Astrocyte (in vitro differentiated cells and primary cell): ENCODE measurements around the gene TBC1D10B. TPM values are rescaled to one million over a fixed set of nuclear protein-coding genes. Genes with fewer than 3 reads are reported as not detected.

Source experiments
- DNase-seq: peaks from one replicate; pipeline ENCODE4 v3.0.0-alpha.2; 2010; ENCODE audit warnings: low read depth
- FAIRE-seq: peaks from 2 replicates; lab custom pipeline; 2011; peaks lifted over from hg19 to GRCh38; lab: Jason Lieb, UNC
- H2AFZ ChIP-seq: 2 replicates; pipeline ENCODE4 v1.6.0; 2012; ENCODE audit warnings: low read depth, low read length, inconsistent platforms
- H3K27ac ChIP-seq: 2 replicates; pipeline ENCODE4 v1.5.1; 2011; ENCODE audit warnings: low read depth, low read length, inconsistent platforms
- H3K27me3 ChIP-seq: 2 replicates; pipeline ENCODE4 v1.6.0; 2011; ENCODE audit warnings: low read length, inconsistent platforms; ENCODE audit not compliant: insufficient read depth
- H3K36me3 ChIP-seq: 2 replicates; pipeline ENCODE4 v1.5.1; 2011; ENCODE audit warnings: low read length, inconsistent platforms; ENCODE audit not compliant: insufficient read depth
- H3K4me1 ChIP-seq: 2 replicates; pipeline ENCODE4 v1.5.1; 2011; ENCODE audit warnings: low read length, inconsistent platforms; ENCODE audit not compliant: insufficient read depth
- H3K4me2 ChIP-seq: 2 replicates; pipeline ENCODE4 v1.6.0; 2012; ENCODE audit warnings: low read length, inconsistent platforms
- H3K4me3 ChIP-seq: 2 replicates; pipeline ENCODE4 v1.5.1; 2011; ENCODE audit warnings: low read depth, mild to moderate bottlenecking, low read length, inconsistent platforms; ENCODE audit not compliant: insufficient read depth
- H3K79me2 ChIP-seq: 2 replicates; pipeline ENCODE4 v1.6.0; 2012; ENCODE audit warnings: mild to moderate bottlenecking, low read length, inconsistent platforms; ENCODE audit not compliant: insufficient read depth
- H3K9ac ChIP-seq: 2 replicates; pipeline ENCODE4 v1.6.0; 2012; ENCODE audit warnings: mild to moderate bottlenecking, low read length, inconsistent platforms
- H3K9me3 ChIP-seq: 2 replicates; pipeline ENCODE4 v1.5.1; 2012; ENCODE audit warnings: low read depth, mild to moderate bottlenecking, low read length, inconsistent platforms; ENCODE audit not compliant: insufficient read depth
- H4K20me1 ChIP-seq: 2 replicates; pipeline ENCODE4 v1.6.0; 2012; ENCODE audit warnings: low read length, inconsistent platforms; ENCODE audit not compliant: insufficient read depth
- H3K27ac Mint-ChIP-seq: one replicate; pipeline ENCODE4 v1.8.0; 2021; ENCODE audit warnings: mild to moderate bottlenecking, mixed read lengths; ENCODE audit not compliant: unreplicated experiment
- H3K27me3 Mint-ChIP-seq: one replicate; pipeline ENCODE4 v1.8.0; 2021; ENCODE audit warnings: low read depth, mixed read lengths; ENCODE audit not compliant: unreplicated experiment
- H3K36me3 Mint-ChIP-seq: one replicate; pipeline ENCODE4 v1.8.0; 2021; ENCODE audit warnings: low read depth, mixed read lengths; ENCODE audit not compliant: unreplicated experiment
- H3K4me1 Mint-ChIP-seq: one replicate; pipeline ENCODE4 v1.8.0; 2021; ENCODE audit warnings: low read depth, mixed read lengths; ENCODE audit not compliant: unreplicated experiment
- H3K4me3 Mint-ChIP-seq: one replicate; pipeline ENCODE4 v1.8.0; 2021; ENCODE audit warnings: mild to moderate bottlenecking, moderate library complexity, mixed read lengths; ENCODE audit not compliant: unreplicated experiment
- H3K9me3 Mint-ChIP-seq: one replicate; pipeline ENCODE4 v1.8.0; 2021; ENCODE audit warnings: mild to moderate bottlenecking, mixed read lengths; ENCODE audit not compliant: unreplicated experiment
- CTCF ChIP-seq: IDR thresholded peaks from 2 replicates; pipeline ENCODE4 v1.5.1; 2011; ENCODE audit warnings: low read depth, mild to moderate bottlenecking, inconsistent platforms, low read length, moderate library complexity; ENCODE audit not compliant: insufficient read depth
- EZH2 ChIP-seq: IDR thresholded peaks from 2 replicates; pipeline ENCODE4 v1.6.1; 2012; ENCODE audit warnings: mild to moderate bottlenecking, low read length, inconsistent platforms; ENCODE audit not compliant: insufficient read depth
- total RNA-seq: library from RNA; stranded (reverse); gene quantifications from 2 replicates; pipeline ENCODE4 v1.2.1, GENCODE V29; 2021

Gene TBC1D10B
- total RNA-seq, 1 donor from 2014 or later: 50.8 TPM

GRCh38 chr16:30417529-30418349 is 47.4 kb upstream of the TBC1D10B start:
- Histone ChIP-seq H3K4me2 (peak overlapping the region; percentile 89), H3K27ac (peak overlapping the region; percentile 25), H2AFZ (peak overlapping the region; percentile 93), H3K9me3 (no peaks in the 10 kb centered on the region), H3K36me3 (no peaks in the 10 kb centered on the region), H3K4me1 (no peaks in the 10 kb centered on the region), H3K4me3 (peak overlapping the region; percentile 63), H3K79me2 (peaks cover 7% of the 10 kb centered on the region), H4K20me1 (peaks cover 35% of the 10 kb centered on the region), H3K9ac (peak overlapping the region; percentile 67), H3K27me3 (no peaks in the 10 kb centered on the region)
- Mint-ChIP-seq H3K4me1 (peaks cover 4% of the 10 kb centered on the region), H3K36me3 (peaks cover 21% of the 10 kb centered on the region), H3K27me3 (no peaks in the 10 kb centered on the region), H3K9me3 (no peaks in the 10 kb centered on the region), H3K4me3 (no peak overlapping the region), H3K27ac (no peak overlapping the region)
- no peak for TF ChIP-seq EZH2
- TF ChIP-seq CTCF: no peak
- no peak for FAIRE-seq
- peak; percentile 88 for DNase-seq

- Histone ChIP-seq H3K4me3 (peak overlapping the region; percentile 63), H2AFZ (peak overlapping the region; percentile 93), H3K4me2 (peak overlapping the region; percentile 89), H3K27me3 (no peaks in the 10 kb centered on the region), H3K4me1 (no peaks in the 10 kb centered on the region), H3K27ac (peak overlapping the region; percentile 25), H3K36me3 (peaks cover 5% of the 10 kb centered on the region), H3K79me2 (peaks cover 15% of the 10 kb centered on the region), H3K9ac (peak overlapping the region; percentile 67), H3K9me3 (no peaks in the 10 kb centered on the region), H4K20me1 (peaks cover 43% of the 10 kb centered on the region)
- DNase-seq (no peak), FAIRE-seq (no peak)
- peaks cover 23% of the 10 kb centered on the region for H3K36me3 Mint-ChIP-seq
- no peaks in the 10 kb centered on the region for H3K27me3 Mint-ChIP-seq
- peaks cover 7% of the 10 kb centered on the region for H3K4me1 Mint-ChIP-seq
- no peaks in the 10 kb centered on the region for H3K9me3 Mint-ChIP-seq
- no peak overlapping the region for H3K27ac Mint-ChIP-seq
- H3K4me3 Mint-ChIP-seq: peak overlapping the region; percentile 71
- TF ChIP-seq EZH2 (no peak), CTCF (no peak)
Observed at GRCh38 chr16:30416624-30417528, 46.6 kb upstream of the TBC1D10B start.
